ENCODE results near the gene SGPP2.

The SGPP2 gene

DNA sequence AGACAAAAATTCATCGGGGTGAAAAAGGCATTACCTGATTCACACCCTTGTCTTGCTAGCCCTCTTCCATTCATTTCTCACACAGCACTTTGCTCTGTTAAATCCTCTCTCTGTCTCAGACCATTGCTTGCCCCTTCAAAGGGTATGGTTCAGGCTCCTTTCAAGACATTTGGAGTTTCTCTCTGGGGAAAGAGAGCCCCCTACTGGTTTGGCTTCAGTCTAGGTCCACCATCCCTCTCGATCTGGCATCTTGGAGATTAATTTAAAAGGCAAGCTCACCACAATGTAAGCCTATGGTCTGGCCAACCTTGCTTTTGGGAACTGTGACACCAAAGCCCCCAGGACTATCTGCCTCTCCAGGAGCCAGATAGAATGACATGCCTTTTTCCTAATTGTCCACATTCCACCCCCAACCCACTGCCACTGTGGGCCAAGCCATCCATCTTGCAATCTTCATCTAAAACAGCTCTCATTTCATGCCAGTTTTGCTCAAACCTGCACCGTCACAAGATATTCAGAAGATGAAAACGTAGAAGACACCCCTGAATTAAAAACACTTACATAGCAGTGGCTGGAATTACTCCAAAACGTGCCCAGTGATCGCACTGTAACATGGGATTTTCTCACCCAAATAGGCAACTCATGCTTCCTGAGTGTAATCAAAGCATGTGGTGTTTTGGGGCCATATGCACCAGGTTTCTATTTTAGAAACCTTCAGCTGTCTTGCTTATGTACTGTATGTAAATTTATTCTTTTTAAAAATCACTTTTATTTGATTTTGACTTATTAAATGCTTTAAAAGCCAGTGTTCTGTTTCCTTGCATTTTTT is 137.7 kb downstream of the SGPP2 start:
- H3K4me2 ChIP-seq (ENCODE audit: insufficient read depth, low read length): no peak overlapping the region
- H4K20me1 ChIP-seq (ENCODE audit: insufficient read depth, low read length): no peaks in the 10 kb centered on the region
- H3K4me1 ChIP-seq (ENCODE audit: insufficient read depth, low read length): no peaks in the 10 kb centered on the region
- H3K9ac ChIP-seq (ENCODE audit: low read depth, low read length): no peak overlapping the region
- H3K9me3 ChIP-seq (ENCODE audit: insufficient read depth, low read length, severe bottlenecking): no peaks in the 10 kb centered on the region
- DNase-seq: peak; percentile 42
- ATAC-seq (ENCODE audit: insufficient read depth, low read depth): peak; percentile 73
- H3K79me2 ChIP-seq (ENCODE audit: insufficient read depth, low read length): no peaks in the 10 kb centered on the region
- no peaks in the 10 kb centered on the region for H3K27me3 ChIP-seq (ENCODE audit: insufficient read depth, low read length, poor library complexity)
- no peak overlapping the region for H2AFZ ChIP-seq (ENCODE audit: low read depth, low read length)
- no peak for TF ChIP-seq EZH2 (IDR thresholded peaks at IDR 0.05; ENCODE audit: borderline replicate concordance, low read depth, low read length, severe bottlenecking)
- TF ChIP-seq, protein P1, sequence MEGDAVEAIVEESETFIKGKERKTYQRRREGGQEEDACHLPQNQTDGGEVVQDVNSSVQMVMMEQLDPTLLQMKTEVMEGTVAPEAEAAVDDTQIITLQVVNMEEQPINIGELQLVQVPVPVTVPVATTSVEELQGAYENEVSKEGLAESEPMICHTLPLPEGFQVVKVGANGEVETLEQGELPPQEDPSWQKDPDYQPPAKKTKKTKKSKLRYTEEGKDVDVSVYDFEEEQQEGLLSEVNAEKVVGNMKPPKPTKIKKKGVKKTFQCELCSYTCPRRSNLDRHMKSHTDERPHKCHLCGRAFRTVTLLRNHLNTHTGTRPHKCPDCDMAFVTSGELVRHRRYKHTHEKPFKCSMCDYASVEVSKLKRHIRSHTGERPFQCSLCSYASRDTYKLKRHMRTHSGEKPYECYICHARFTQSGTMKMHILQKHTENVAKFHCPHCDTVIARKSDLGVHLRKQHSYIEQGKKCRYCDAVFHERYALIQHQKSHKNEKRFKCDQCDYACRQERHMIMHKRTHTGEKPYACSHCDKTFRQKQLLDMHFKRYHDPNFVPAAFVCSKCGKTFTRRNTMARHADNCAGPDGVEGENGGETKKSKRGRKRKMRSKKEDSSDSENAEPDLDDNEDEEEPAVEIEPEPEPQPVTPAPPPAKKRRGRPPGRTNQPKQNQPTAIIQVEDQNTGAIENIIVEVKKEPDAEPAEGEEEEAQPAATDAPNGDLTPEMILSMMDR (IDR thresholded peaks at IDR 0.05; ENCODE audit: borderline replicate concordance, extremely low read depth, low read length, poor library complexity, severe bottlenecking): peak; percentile 68
- H3K36me3 ChIP-seq (ENCODE audit: insufficient read depth, low read length): peaks cover 8% of the 10 kb centered on the region; the same call in 1 of the 2 replicates
- no peak overlapping the region for H3K27ac ChIP-seq (ENCODE audit: low read length)
- no peak overlapping the region for H3K4me3 ChIP-seq (ENCODE audit: low read depth in 1 of 2, low read length in 2 of 2)

DNA sequence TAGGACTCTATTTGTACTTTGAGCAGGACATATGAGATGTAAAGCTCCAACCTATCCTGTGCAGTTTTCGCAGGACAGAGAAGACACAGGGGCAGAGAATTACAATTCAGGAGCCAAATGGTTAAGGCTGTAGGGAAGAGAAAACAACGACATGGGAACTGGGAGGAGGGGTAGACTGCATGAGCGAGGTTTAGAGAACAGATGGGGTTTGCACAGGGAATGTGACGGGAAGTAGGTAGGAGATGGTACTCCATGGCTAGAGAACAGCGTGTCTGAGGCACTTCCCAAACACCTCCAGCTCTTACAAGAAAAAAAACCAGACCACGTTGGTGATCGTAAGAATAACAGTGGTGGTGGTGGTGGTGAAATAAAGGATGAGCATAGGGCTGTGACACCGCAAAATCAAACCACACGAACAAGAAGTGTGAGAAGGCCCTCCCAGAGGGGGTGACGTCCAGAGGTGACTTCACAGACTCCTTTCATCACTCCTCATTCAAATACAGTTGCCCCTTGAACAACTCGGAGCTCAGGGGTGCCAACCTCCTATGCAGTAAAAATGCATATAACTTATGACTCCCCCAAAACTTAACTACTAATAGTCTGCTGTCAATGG is 138.9 kb downstream of the SGPP2 start:
- ATAC-seq (ENCODE audit: insufficient read depth, low read depth): no peak
- TF ChIP-seq EZH2 (IDR thresholded peaks at IDR 0.05; ENCODE audit: borderline replicate concordance, low read depth, low read length, severe bottlenecking): no peak
- TF ChIP-seq, protein P1 (IDR thresholded peaks at IDR 0.05; ENCODE audit: borderline replicate concordance, extremely low read depth, low read length, poor library complexity, severe bottlenecking): no peak
- H3K9me3 ChIP-seq (ENCODE audit: insufficient read depth, low read length, severe bottlenecking): no peaks in the 10 kb centered on the region

DNA sequence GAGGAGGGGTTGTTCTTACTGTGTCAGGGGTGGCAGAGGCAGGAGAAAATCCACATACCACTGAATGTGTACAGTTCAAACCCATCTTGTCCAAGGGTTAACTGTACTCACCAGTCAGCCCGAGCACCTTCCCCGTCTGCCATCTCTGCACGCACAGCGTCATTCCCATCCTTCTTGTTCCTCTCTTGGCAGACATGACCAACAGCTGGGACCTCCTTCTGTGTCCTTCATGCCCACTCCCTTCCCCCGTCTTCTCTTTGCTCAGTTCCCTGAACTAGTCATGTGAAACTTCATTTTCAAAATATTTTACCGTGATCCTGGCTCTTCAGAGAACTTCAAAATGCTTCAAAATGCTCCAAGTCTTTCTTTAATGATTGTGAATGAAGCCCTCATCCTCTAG is 139.6 kb downstream of the SGPP2 start:
- no peaks in the 10 kb centered on the region for H3K79me2 ChIP-seq (ENCODE audit: insufficient read depth, low read length)
- no peaks in the 10 kb centered on the region for H4K20me1 ChIP-seq (ENCODE audit: insufficient read depth, low read length)
- no peak overlapping the region for H3K9ac ChIP-seq (ENCODE audit: low read depth, low read length)
- TF ChIP-seq EZH2 (IDR thresholded peaks at IDR 0.05; ENCODE audit: borderline replicate concordance, low read depth, low read length, severe bottlenecking): no peak
- TF ChIP-seq, protein P1 (IDR thresholded peaks at IDR 0.05; ENCODE audit: borderline replicate concordance, extremely low read depth, low read length, poor library complexity, severe bottlenecking): no peak
- no peaks in the 10 kb centered on the region for H3K4me1 ChIP-seq (ENCODE audit: insufficient read depth, low read length)
- no peak overlapping the region for H3K4me2 ChIP-seq (ENCODE audit: insufficient read depth, low read length)
- no peak overlapping the region for H2AFZ ChIP-seq (ENCODE audit: low read depth, low read length)
- no peak for DNase-seq
- no peaks in the 10 kb centered on the region for H3K27me3 ChIP-seq (ENCODE audit: insufficient read depth, low read length, poor library complexity)
- no peaks in the 10 kb centered on the region for H3K9me3 ChIP-seq (ENCODE audit: insufficient read depth, low read length, severe bottlenecking)
- no peak overlapping the region for H3K4me3 ChIP-seq (ENCODE audit: low read depth in 1 of 2, low read length in 2 of 2)
- no peak overlapping the region for H3K27ac ChIP-seq (ENCODE audit: low read length)
- no peak for ATAC-seq (ENCODE audit: insufficient read depth, low read depth)
- H3K36me3 ChIP-seq (ENCODE audit: insufficient read depth, low read length): peaks cover 23% of the 10 kb centered on the region; the same call in 1 of the 2 replicates

More for the DNA sequence above, 138.9 kb downstream of the SGPP2 start:
- no peaks in the 10 kb centered on the region for H3K4me1 ChIP-seq (ENCODE audit: insufficient read depth, low read length)
- no peak overlapping the region for H2AFZ ChIP-seq (ENCODE audit: low read depth, low read length)
- H3K36me3 ChIP-seq (ENCODE audit: insufficient read depth, low read length): peaks cover 20% of the 10 kb centered on the region; the same call in 1 of the 2 replicates
- H3K27me3 ChIP-seq (ENCODE audit: insufficient read depth, low read length, poor library complexity): no peaks in the 10 kb centered on the region
- H3K4me2 ChIP-seq (ENCODE audit: insufficient read depth, low read length): no peak overlapping the region
- no peaks in the 10 kb centered on the region for H4K20me1 ChIP-seq (ENCODE audit: insufficient read depth, low read length)
- no peak overlapping the region for H3K4me3 ChIP-seq (ENCODE audit: low read depth in 1 of 2, low read length in 2 of 2)
- no peak overlapping the region for H3K27ac ChIP-seq (ENCODE audit: low read length)
- H3K79me2 ChIP-seq (ENCODE audit: insufficient read depth, low read length): no peaks in the 10 kb centered on the region
- no peak overlapping the region for H3K9ac ChIP-seq (ENCODE audit: low read depth, low read length)
- no peak for DNase-seq
